GM12878 (cell line): ENCODE results near the gene PLK5. TPM values are rescaled to one million over a fixed set of nuclear protein-coding genes. Genes with fewer than 3 reads are reported as not detected.

Source experiments
- BHLHE40 ChIP-seq, 2 experiments: fragments of 450-650 bp in 1 of 2; IDR thresholded peaks; 2 replicates each; pipeline ENCODE4 v1.6.1; 2011 to 2017; ENCODE audit warnings: low read depth in 2 of 2, borderline replicate concordance in 1 of 2, improper control_type of control experiment in 1 of 2, low read length in 1 of 2, mild to moderate bottlenecking in 1 of 2
- JUNB ChIP-seq: IDR thresholded peaks from 2 replicates; pipeline ENCODE4 v1.6.1; 2016; ENCODE audit warnings: antibody characterized with exemption, mild to moderate bottlenecking
- ZNF24 ChIP-seq: fragments of 450-650 bp; IDR thresholded peaks from 2 replicates; pipeline ENCODE4 v1.6.1; 2017; ENCODE audit warnings: antibody characterized with exemption, mild to moderate bottlenecking
- polyA plus RNA-seq, 11 experiments: library from polyadenylated mRNA; depleted of rRNA in 4 of 11; unstranded in 6 of 11; stranded (reverse) in 5 of 11; fragments of >200 nt; fragmentation: Nextera tagmentation in 4 of 11; fragmentation: Illumina TruSeq in 1 of 11; extraction: Ambion mirVana in 4 of 11; extraction: Trizol in 1 of 11; gene quantifications; 1 replicate in 1 of 11; 2 replicates in 10 of 11; pipeline versions ENCODE4 v1.2.1 to v1.2.3, GENCODE V29; 2011 to 2016; ENCODE audit warnings: inconsistent platforms in 2 of 11, missing spikeins in 2 of 11, low read depth in 1 of 11
- small RNA-seq: library from RNA; depleted of rRNA; stranded (forward); fragments of <200 nt; gene quantifications from one replicate; pipeline ENCODE3, GENCODE V24; 2014
- total RNA-seq, 4 experiments: library from RNA; depleted of rRNA in 3 of 4; stranded (reverse); fragments of >200 nt in 3 of 4; fragmentation: Illumina TruSeq in 1 of 4; extraction: Trizol in 1 of 4; gene quantifications; 2 replicates each; pipeline versions ENCODE4 v1.2.1 to v1.2.3, GENCODE V29; 2013 to 2021
- TF ChIP-seq, protein P1 (sequence below): fragments of 450-650 bp; formaldehyde crosslinking; IDR thresholded peaks from 2 replicates; pipeline ENCODE4 v1.4.0; 2020; ENCODE audit warnings: mild to moderate bottlenecking, moderate library complexity
- TF ChIP-seq, protein P2 (sequence below): IDR thresholded peaks from 2 replicates; pipeline ENCODE4 v1.6.1; 2011; ENCODE audit warnings: low read depth, mild to moderate bottlenecking, low read length, moderate library complexity, borderline replicate concordance; ENCODE audit errors: extremely low read depth

The PLK5 gene
- total and polyA plus RNA-seq, 10 of the 15 experiments (the other 5 are each of a cell fraction or from before 2014, with no cell fraction given) = 0.13 TPM; not detected in 9

DNA sequence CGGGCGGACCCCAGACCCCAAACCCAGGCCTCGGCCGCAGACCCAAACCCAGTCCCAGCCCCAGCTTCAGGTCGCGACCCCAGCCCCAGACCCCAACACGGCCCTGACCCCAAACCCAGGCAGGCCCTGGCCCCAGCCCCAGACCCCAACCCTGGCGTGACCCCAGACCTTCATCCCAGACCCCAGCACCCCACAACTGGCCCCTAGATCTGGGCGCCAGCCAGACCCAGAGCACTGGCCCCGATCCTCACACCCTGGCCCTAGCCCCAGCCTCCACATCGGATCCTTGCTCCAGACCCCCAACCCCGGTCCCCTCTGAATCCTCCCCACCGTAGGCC, 61.3 kb downstream of the PLK5 start (continued):
- TF ChIP-seq ZNF24 = no peak
- TF ChIP-seq JUNB = no peak
- TF ChIP-seq BHLHE40 (IDR thresholded peaks at IDR 0.05; ENCODE audit: borderline replicate concordance in 1 of 2, low read depth in 2 of 2, low read length in 1 of 2) = no peak
- TF ChIP-seq, protein P1, sequence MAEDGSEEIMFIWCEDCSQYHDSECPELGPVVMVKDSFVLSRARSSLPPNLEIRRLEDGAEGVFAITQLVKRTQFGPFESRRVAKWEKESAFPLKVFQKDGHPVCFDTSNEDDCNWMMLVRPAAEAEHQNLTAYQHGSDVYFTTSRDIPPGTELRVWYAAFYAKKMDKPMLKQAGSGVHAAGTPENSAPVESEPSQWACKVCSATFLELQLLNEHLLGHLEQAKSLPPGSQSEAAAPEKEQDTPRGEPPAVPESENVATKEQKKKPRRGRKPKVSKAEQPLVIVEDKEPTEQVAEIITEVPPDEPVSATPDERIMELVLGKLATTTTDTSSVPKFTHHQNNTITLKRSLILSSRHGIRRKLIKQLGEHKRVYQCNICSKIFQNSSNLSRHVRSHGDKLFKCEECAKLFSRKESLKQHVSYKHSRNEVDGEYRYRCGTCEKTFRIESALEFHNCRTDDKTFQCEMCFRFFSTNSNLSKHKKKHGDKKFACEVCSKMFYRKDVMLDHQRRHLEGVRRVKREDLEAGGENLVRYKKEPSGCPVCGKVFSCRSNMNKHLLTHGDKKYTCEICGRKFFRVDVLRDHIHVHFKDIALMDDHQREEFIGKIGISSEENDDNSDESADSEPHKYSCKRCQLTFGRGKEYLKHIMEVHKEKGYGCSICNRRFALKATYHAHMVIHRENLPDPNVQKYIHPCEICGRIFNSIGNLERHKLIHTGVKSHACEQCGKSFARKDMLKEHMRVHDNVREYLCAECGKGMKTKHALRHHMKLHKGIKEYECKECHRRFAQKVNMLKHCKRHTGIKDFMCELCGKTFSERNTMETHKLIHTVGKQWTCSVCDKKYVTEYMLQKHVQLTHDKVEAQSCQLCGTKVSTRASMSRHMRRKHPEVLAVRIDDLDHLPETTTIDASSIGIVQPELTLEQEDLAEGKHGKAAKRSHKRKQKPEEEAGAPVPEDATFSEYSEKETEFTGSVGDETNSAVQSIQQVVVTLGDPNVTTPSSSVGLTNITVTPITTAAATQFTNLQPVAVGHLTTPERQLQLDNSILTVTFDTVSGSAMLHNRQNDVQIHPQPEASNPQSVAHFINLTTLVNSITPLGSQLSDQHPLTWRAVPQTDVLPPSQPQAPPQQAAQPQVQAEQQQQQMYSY (CRISPR knock-in tag) = no peak
- TF ChIP-seq, protein P2, sequence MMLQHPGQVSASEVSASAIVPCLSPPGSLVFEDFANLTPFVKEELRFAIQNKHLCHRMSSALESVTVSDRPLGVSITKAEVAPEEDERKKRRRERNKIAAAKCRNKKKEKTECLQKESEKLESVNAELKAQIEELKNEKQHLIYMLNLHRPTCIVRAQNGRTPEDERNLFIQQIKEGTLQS = no peak

Small RNAs within 50 kb of the gene (small RNA-seq; reads per million reads assigned to genes)
- gene AC005943.2 (not detected), gene RN7SL477P (not detected)

Other genes starting within 250 kb of the PLK5 start
Only the 7 nearest of the 16 such genes appear.
- gene APC2, start 74.0 kb upstream of the PLK5 start, total RNA-seq (2014; rRNA removed) = under 0.01 and 0.11 TPM in 2 replicates
- gene APC2, start 74.0 kb upstream of the PLK5 start, total RNA-seq (2014; rRNA removed; fragmentation: Illumina TruSeq; extraction: Trizol) = 0.05 TPM in 1 of 2 replicates, not detected in the other
- 0.08 and 0.26 TPM in 2 replicates for gene APC2, start 74.0 kb upstream of the PLK5 start, total RNA-seq (2021)
- gene APC2, start 74.0 kb upstream of the PLK5 start, polyA plus RNA-seq (2011; rRNA removed) = not detected in 2 replicates
- gene APC2, start 74.0 kb upstream of the PLK5 start, polyA plus RNA-seq (2014; fragmentation: Illumina TruSeq; extraction: Trizol) = not detected in 2 replicates
- under 1 TPM in 1 of 2 experiments, not detected in 1; 0.02 TPM for gene APC2, start 74.0 kb upstream of the PLK5 start, polyA plus RNA-seq (2014; fragmentation: Nextera tagmentation; extraction: Ambion mirVana)
- gene APC2, start 74.0 kb upstream of the PLK5 start, polyA plus RNA-seq (2014; rRNA removed) = 0.16 and 0.73 TPM in 2 replicates
- gene APC2, start 74.0 kb upstream of the PLK5 start, polyA plus RNA-seq (2016; fragmentation: Nextera tagmentation; extraction: Ambion mirVana) = under 1 TPM in 1 of 2 experiments, not detected in 1; 0.04 TPM
- gene C19orf25, start 44.9 kb upstream of the PLK5 start, total RNA-seq (2014; rRNA removed) = 36.3 and 38.3 TPM in 2 replicates
- 11.7 and 14.8 TPM in 2 replicates for gene C19orf25, start 44.9 kb upstream of the PLK5 start, total RNA-seq (2014; rRNA removed; fragmentation: Illumina TruSeq; extraction: Trizol)
- gene C19orf25, start 44.9 kb upstream of the PLK5 start, total RNA-seq (2021) = 36.5 and 37.5 TPM in 2 replicates
- gene C19orf25, start 44.9 kb upstream of the PLK5 start, polyA plus RNA-seq (2011; rRNA removed) = 6.3 and 13.6 TPM in 2 replicates
- gene C19orf25, start 44.9 kb upstream of the PLK5 start, polyA plus RNA-seq (2014; fragmentation: Illumina TruSeq; extraction: Trizol) = 4.2 and 13.2 TPM in 2 replicates
- 1 to 10 TPM; 1.2 to 3.9 TPM for gene C19orf25, start 44.9 kb upstream of the PLK5 start, polyA plus RNA-seq (2014; fragmentation: Nextera tagmentation; extraction: Ambion mirVana)
- gene C19orf25, start 44.9 kb upstream of the PLK5 start, polyA plus RNA-seq (2014; rRNA removed) = 42.5 and 52.5 TPM in 2 replicates
- 10 to 100 TPM; 60.9 to 67.0 TPM for gene C19orf25, start 44.9 kb upstream of the PLK5 start, polyA plus RNA-seq (2016; fragmentation: Nextera tagmentation; extraction: Ambion mirVana)
- 0.40 and 0.60 TPM in 2 replicates for gene PCSK4, start 33.7 kb upstream of the PLK5 start, total RNA-seq (2014; rRNA removed)
- gene PCSK4, start 33.7 kb upstream of the PLK5 start, total RNA-seq (2014; rRNA removed; fragmentation: Illumina TruSeq; extraction: Trizol) = 0.27 TPM in 1 of 2 replicates, not detected in the other
- gene PCSK4, start 33.7 kb upstream of the PLK5 start, total RNA-seq (2021) = 0.90 and 0.95 TPM in 2 replicates
- gene PCSK4, start 33.7 kb upstream of the PLK5 start, polyA plus RNA-seq (2011; rRNA removed) = 0.12 and 0.35 TPM in 2 replicates
- gene PCSK4, start 33.7 kb upstream of the PLK5 start, polyA plus RNA-seq (2014; fragmentation: Illumina TruSeq; extraction: Trizol) = not detected in 2 replicates
- gene PCSK4, start 33.7 kb upstream of the PLK5 start, polyA plus RNA-seq (2014; fragmentation: Nextera tagmentation; extraction: Ambion mirVana) = not detected
- gene PCSK4, start 33.7 kb upstream of the PLK5 start, polyA plus RNA-seq (2014; rRNA removed) = 0.99 and 1.6 TPM in 2 replicates
- gene PCSK4, start 33.7 kb upstream of the PLK5 start, polyA plus RNA-seq (2016; fragmentation: Nextera tagmentation; extraction: Ambion mirVana) = under 1 TPM; 0.32 to 0.57 TPM
- gene REEP6, start 32.9 kb upstream of the PLK5 start, total RNA-seq (2014; rRNA removed) = 0.27 and 0.45 TPM in 2 replicates
- gene REEP6, start 32.9 kb upstream of the PLK5 start, total RNA-seq (2014; rRNA removed; fragmentation: Illumina TruSeq; extraction: Trizol) = 0.13 TPM in 1 of 2 replicates, not detected in the other
- gene REEP6, start 32.9 kb upstream of the PLK5 start, total RNA-seq (2021) = 0.53 and 0.69 TPM in 2 replicates
- 0.08 TPM in 1 of 2 replicates, not detected in the other for gene REEP6, start 32.9 kb upstream of the PLK5 start, polyA plus RNA-seq (2011; rRNA removed)
- gene REEP6, start 32.9 kb upstream of the PLK5 start, polyA plus RNA-seq (2014; fragmentation: Illumina TruSeq; extraction: Trizol) = 0.06 TPM in 1 of 2 replicates, not detected in the other
- not detected for gene REEP6, start 32.9 kb upstream of the PLK5 start, polyA plus RNA-seq (2014; fragmentation: Nextera tagmentation; extraction: Ambion mirVana)
- 0.32 and 0.57 TPM in 2 replicates for gene REEP6, start 32.9 kb upstream of the PLK5 start, polyA plus RNA-seq (2014; rRNA removed)
- 1 to 10 TPM in 1 of 2 experiments, under 1 TPM in 1; 0.60 to 1.1 TPM for gene REEP6, start 32.9 kb upstream of the PLK5 start, polyA plus RNA-seq (2016; fragmentation: Nextera tagmentation; extraction: Ambion mirVana)
- 0.17 TPM in 1 of 2 replicates, not detected in the other for gene ADAMTSL5, start 11.1 kb upstream of the PLK5 start, total RNA-seq (2014; rRNA removed)
- not detected in 2 replicates for gene ADAMTSL5, start 11.1 kb upstream of the PLK5 start, total RNA-seq (2014; rRNA removed; fragmentation: Illumina TruSeq; extraction: Trizol)
- 0.40 and 0.51 TPM in 2 replicates for gene ADAMTSL5, start 11.1 kb upstream of the PLK5 start, total RNA-seq (2021)
- 0.04 TPM in 1 of 2 replicates, not detected in the other for gene ADAMTSL5, start 11.1 kb upstream of the PLK5 start, polyA plus RNA-seq (2011; rRNA removed)
- gene ADAMTSL5, start 11.1 kb upstream of the PLK5 start, polyA plus RNA-seq (2014; fragmentation: Illumina TruSeq; extraction: Trizol) = 0.04 TPM in 1 of 2 replicates, not detected in the other
- not detected for gene ADAMTSL5, start 11.1 kb upstream of the PLK5 start, polyA plus RNA-seq (2014; fragmentation: Nextera tagmentation; extraction: Ambion mirVana)
- gene ADAMTSL5, start 11.1 kb upstream of the PLK5 start, polyA plus RNA-seq (2014; rRNA removed) = 0.09 and 0.47 TPM in 2 replicates
- gene ADAMTSL5, start 11.1 kb upstream of the PLK5 start, polyA plus RNA-seq (2016; fragmentation: Nextera tagmentation; extraction: Ambion mirVana) = under 1 TPM in 1 of 2 experiments, not detected in 1; 0.83 TPM
- 4.3 and 5.7 TPM in 2 replicates for gene MEX3D, start 44.2 kb downstream of the PLK5 start, total RNA-seq (2014; rRNA removed)
- 0.76 and 1.2 TPM in 2 replicates for gene MEX3D, start 44.2 kb downstream of the PLK5 start, total RNA-seq (2014; rRNA removed; fragmentation: Illumina TruSeq; extraction: Trizol)
- 6.1 and 6.8 TPM in 2 replicates for gene MEX3D, start 44.2 kb downstream of the PLK5 start, total RNA-seq (2021)
- gene MEX3D, start 44.2 kb downstream of the PLK5 start, polyA plus RNA-seq (2011; rRNA removed) = 0.55 and 0.87 TPM in 2 replicates
- 0.43 TPM in 2 replicates for gene MEX3D, start 44.2 kb downstream of the PLK5 start, polyA plus RNA-seq (2014; fragmentation: Illumina TruSeq; extraction: Trizol)
- 1 to 10 TPM in 1 of 2 experiments, under 1 TPM in 1; 0.42 to 1.6 TPM for gene MEX3D, start 44.2 kb downstream of the PLK5 start, polyA plus RNA-seq (2014; fragmentation: Nextera tagmentation; extraction: Ambion mirVana)
- gene MEX3D, start 44.2 kb downstream of the PLK5 start, polyA plus RNA-seq (2014; rRNA removed) = 3.3 and 3.6 TPM in 2 replicates
- under 1 TPM; 0.18 to 0.63 TPM for gene MEX3D, start 44.2 kb downstream of the PLK5 start, polyA plus RNA-seq (2016; fragmentation: Nextera tagmentation; extraction: Ambion mirVana)
- gene MBD3, start 68.8 kb downstream of the PLK5 start, total RNA-seq (2014; rRNA removed) = 93.6 and 105 TPM in 2 replicates
- 16.7 and 21.0 TPM in 2 replicates for gene MBD3, start 68.8 kb downstream of the PLK5 start, total RNA-seq (2014; rRNA removed; fragmentation: Illumina TruSeq; extraction: Trizol)
- 95.9 and 107 TPM in 2 replicates for gene MBD3, start 68.8 kb downstream of the PLK5 start, total RNA-seq (2021)
- 10.2 and 21.8 TPM in 2 replicates for gene MBD3, start 68.8 kb downstream of the PLK5 start, polyA plus RNA-seq (2011; rRNA removed)
- 2.9 and 6.6 TPM in 2 replicates for gene MBD3, start 68.8 kb downstream of the PLK5 start, polyA plus RNA-seq (2014; fragmentation: Illumina TruSeq; extraction: Trizol)
- gene MBD3, start 68.8 kb downstream of the PLK5 start, polyA plus RNA-seq (2014; fragmentation: Nextera tagmentation; extraction: Ambion mirVana) = 1 to 10 TPM in 1 of 2 experiments, under 1 TPM in 1; 0.13 to 1.7 TPM
- gene MBD3, start 68.8 kb downstream of the PLK5 start, polyA plus RNA-seq (2014; rRNA removed) = 91.0 and 117 TPM in 2 replicates
- gene MBD3, start 68.8 kb downstream of the PLK5 start, polyA plus RNA-seq (2016; fragmentation: Nextera tagmentation; extraction: Ambion mirVana) = 10 to 100 TPM; 22.0 to 40.2 TPM